ENCODE results near the gene COL5A1. TPM values are rescaled to one million over a fixed set of nuclear protein-coding genes. Genes with fewer than 3 reads are reported as not detected.

Gene COL5A1
- total RNA-seq, 1 donor = 295 TPM

DNA sequence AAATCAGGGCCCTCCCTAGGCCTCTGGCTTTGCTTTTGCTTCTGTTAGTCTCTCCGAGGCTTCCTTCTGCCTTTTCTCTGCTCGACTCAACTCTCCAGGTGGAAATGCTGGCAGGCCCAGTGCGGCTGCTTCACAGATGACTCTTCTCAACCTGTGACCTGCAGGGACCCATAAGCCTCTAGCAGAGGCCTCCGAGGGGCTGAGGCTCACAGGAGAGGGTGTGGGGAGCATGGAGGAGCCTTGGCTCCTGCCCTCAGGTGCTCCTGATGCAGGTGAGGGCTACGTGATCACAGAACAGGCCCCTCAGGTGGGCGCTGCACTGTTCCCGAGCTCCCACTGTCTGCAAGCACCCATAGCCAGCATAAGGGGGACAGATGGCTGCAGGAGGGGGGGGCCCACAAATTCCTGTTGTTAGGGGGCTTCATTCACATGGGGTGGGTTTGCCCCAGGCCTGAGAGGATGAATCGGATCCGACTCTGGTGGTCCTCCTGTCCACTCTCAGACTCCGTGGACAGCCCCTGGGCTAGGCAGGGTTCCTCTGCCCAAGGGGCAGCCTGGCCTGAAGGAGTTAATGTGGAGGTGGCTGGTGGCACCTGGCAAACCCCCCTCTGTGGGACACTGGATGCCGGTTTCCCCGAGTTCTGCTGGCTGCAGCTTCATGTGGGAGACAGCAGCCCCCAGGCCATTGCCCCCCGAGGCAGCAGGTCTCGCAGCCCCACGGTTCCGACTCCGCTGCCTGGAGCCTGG is 228.1 kb downstream of the COL5A1 start:
- no peak overlapping the region for H3K4me3 ChIP-seq (ENCODE audit: low read depth, low read length)
- TF ChIP-seq, protein P1, sequence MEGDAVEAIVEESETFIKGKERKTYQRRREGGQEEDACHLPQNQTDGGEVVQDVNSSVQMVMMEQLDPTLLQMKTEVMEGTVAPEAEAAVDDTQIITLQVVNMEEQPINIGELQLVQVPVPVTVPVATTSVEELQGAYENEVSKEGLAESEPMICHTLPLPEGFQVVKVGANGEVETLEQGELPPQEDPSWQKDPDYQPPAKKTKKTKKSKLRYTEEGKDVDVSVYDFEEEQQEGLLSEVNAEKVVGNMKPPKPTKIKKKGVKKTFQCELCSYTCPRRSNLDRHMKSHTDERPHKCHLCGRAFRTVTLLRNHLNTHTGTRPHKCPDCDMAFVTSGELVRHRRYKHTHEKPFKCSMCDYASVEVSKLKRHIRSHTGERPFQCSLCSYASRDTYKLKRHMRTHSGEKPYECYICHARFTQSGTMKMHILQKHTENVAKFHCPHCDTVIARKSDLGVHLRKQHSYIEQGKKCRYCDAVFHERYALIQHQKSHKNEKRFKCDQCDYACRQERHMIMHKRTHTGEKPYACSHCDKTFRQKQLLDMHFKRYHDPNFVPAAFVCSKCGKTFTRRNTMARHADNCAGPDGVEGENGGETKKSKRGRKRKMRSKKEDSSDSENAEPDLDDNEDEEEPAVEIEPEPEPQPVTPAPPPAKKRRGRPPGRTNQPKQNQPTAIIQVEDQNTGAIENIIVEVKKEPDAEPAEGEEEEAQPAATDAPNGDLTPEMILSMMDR (IDR thresholded peaks at IDR 0.05; ENCODE audit: insufficient read depth, low read depth, low read length) = no peak
- no peak for DNase-seq (ENCODE audit: low read depth)

DNA sequence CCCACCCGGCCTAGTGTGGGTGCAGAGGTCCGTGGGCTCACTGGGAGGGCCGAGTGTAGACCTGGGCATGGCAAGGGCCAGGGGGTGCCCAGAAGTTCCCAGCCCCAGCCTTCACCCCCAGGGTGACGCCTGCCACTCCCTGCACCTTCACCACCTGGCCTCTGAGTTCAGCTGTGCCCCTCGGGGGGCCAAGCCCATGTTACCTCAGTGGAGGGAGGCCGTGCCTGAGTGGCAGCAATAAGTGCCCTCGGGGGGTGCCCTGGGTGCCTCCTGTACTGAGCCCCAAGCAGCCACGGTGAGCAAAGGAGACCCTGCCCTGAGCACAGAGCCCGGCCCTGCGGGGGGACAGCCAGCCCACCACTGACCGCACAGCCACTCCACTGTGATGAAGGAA is 228.7 kb downstream of the COL5A1 start:
- no peak overlapping the region for H3K4me3 ChIP-seq (ENCODE audit: low read depth, low read length)
- DNase-seq (ENCODE audit: low read depth) = no peak
- TF ChIP-seq, protein P1 (IDR thresholded peaks at IDR 0.05; ENCODE audit: insufficient read depth, low read depth, low read length) = no peak

DNA sequence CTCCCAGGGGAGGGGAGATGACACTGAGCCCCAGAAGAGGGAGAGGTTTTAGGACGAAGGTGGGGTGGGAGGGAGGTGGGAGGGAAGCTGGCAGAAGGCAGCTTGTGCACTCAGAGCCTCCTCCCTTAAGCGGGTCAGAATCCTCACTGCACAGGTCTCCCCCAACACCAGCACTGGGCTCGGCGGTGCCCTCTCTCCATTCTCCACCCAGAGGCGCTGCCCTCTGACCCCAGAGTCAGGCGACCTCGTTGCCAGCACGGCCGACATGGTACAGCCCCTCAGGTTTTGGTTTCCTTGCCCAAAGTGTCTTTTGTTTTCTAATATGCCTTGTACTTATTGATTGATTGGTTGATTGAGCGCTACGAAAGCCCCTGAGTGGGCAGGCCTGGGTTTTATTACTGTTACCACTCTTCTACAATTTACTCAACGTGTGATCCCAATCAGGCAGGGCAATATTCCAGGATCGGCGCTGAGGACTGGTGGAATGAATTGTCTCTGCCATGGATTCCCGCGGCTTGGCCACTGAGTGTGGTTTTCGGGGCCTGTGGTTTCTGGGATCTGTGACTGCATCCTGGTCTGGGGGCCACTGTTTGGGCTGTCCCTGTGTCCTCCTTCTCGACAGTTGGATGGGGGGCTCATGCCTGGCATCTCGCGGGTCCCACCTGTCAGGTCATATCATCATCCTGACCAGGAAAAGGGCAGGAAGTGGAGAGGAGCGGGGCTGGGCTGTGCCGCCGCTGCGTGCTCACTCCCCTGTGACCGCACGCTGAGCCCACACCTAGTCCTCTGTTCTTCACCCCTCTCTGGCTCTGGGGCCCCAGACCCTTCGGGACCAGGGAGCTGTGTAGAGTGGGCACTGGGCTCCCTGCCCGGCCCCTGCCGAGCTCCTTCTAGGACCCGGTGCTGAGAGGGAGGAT is 229.4 kb downstream of the COL5A1 start:
- TF ChIP-seq, protein P1 (IDR thresholded peaks at IDR 0.05; ENCODE audit: insufficient read depth, low read depth, low read length) = no peak
- no peak overlapping the region for H3K4me3 ChIP-seq (ENCODE audit: low read depth, low read length)
- no peak for DNase-seq (ENCODE audit: low read depth)

DNA sequence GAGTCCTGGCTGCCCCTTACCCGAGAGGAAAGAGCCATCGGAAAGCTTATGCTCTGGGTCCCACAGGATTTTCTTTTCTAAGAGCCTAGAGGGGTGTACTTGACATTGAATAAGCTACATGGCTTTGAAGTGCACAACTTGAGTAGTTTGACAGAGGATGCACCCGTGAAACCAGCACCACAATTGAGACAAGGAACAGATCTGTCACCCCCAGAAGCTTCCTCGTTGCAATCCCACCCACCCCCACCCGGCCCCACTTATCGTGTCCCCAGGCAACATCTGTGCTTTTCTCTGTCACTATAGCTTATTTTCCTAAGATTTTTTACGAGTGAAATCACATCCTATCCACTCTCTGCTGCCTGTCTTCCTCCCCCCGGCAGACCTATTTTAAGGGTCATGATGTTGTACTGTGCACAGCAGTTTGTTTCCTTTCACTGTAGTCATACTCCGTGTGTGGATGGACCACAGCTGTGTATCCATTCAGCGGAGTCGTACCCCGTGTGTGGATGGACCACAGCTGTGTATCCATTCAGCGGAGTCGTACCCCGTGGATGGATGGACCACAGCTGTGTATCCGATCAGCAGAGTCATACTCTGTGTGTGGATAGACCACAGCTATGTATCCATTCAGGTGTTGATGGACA is 230.2 kb downstream of the COL5A1 start:
- no peak overlapping the region for H3K4me3 ChIP-seq (ENCODE audit: low read depth, low read length)
- TF ChIP-seq, protein P1 (IDR thresholded peaks at IDR 0.05; ENCODE audit: insufficient read depth, low read depth, low read length) = no peak
- no peak for DNase-seq (ENCODE audit: low read depth)

DNA sequence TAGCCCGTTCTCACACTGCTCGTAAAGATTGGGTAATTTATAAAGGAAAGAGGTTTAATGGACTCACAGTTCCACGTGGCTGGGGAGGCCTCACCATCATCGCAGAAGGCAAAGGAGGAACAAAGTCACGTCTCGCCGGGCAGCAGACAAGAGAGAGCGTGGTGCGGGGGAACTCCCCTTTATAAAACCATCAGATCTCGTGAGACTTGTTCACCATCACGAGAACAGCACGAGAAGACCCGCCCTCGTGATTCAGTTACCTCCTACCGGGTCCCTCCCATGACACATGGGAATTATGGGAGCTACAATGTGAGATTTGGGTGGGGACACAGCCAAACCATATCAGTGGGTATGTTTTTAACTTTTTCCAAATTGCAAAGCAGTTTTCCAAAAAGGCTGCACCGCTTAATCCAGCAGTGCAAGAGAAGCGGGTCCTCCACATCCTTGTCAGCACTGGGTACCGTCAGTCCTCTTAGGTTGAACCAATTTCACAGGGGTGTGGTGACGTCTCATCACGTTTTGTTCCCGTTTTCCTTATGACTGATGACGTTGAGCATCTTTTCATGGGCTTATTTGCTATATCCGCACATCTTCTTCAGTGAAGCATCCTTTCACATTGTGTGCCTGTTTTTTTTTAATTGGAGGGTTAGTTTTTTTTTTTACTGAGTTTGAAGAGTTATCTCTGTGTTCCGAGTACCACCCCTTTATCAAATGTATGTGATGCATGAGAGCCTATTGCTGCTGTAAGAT is 231.1 kb downstream of the COL5A1 start:
- no peak overlapping the region for H3K4me3 ChIP-seq (ENCODE audit: low read depth, low read length)
- no peak for DNase-seq (ENCODE audit: low read depth)
- TF ChIP-seq, protein P1 (IDR thresholded peaks at IDR 0.05; ENCODE audit: insufficient read depth, low read depth, low read length) = no peak

DNA sequence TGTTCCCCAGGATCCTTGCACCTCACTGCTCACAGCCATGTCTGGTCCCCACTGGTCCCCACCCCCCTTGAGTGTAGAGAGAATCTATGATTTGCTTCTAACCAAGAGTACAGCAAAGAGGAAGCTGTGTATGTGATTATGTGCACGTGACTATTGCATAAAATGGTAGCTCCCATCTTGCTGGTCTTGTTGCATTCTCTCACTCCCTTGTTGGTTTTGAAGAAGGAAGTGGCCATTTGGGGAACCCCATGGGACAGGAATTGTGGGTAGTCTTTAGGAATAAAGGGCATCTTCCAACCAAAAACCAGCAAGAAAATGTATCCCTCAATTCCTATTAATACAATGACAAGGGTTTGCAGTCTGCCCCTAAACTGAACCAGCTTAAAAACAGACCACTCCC is 233.8 kb downstream of the COL5A1 start:
- H3K4me3 ChIP-seq (ENCODE audit: low read depth, low read length) = no peak overlapping the region
- TF ChIP-seq, protein P1 (IDR thresholded peaks at IDR 0.05; ENCODE audit: insufficient read depth, low read depth, low read length) = no peak
- no peak for DNase-seq (ENCODE audit: low read depth)

Data from fibroblast of villous mesenchyme (primary cell).